K562 (cell line): ENCODE results near the gene CNTN5. TPM values are rescaled to one million over a fixed set of nuclear protein-coding genes. Genes with fewer than 3 reads are reported as not detected.

Source experiments
- ATAC-seq: fragments of 200-7000 bp; cut with Tn5 transposase; 3 replicates; pipeline ENCODE4 v1.9.1; 2020; ENCODE audit warnings: moderate library complexity
- BruUV-seq: library from RNA; stranded (reverse); fragments of 400-500 nt; replicated peaks from 2 replicates; lab custom pipeline; 2021; lab: Mats Ljungman, UMichigan
- CTCF ChIA-PET: fragments of 300-600 bp; formaldehyde crosslinking; extraction: SDS; loops from one replicate; lab custom pipeline; 2021; ENCODE audit warnings: low intra/inter-chr PET ratio; lab: Yijun Ruan, JAX
- POLR2A ChIA-PET: fragments of 300-600, 350-650 bp; sonication (Branson Sonifier 250); formaldehyde crosslinking; extraction: SDS; loops from one replicate; lab custom pipeline; 2021; ENCODE audit warnings: antibody characterized with exemption, inconsistent platforms; lab: Yijun Ruan, JAX
- DNase-seq, 4 experiments: peaks; one replicate each; pipeline versions ENCODE4 v3.0.0 to v3.0.0-alpha.2; 2011 to 2018; ENCODE audit warnings: low spot score in 3 of 4, mixed read lengths in 3 of 4; ENCODE audit errors: extremely low read depth in 1 of 4
- FAIRE-seq: peaks from 2 replicates; lab custom pipeline; 2011; peaks lifted over from hg19 to GRCh38; lab: Jason Lieb, UNC
- H2AFZ ChIP-seq: 2 replicates; pipeline ENCODE4 v1.6.0; 2011; ENCODE audit warnings: low read depth, low read length, control low read depth, inconsistent platforms
- H3K27ac ChIP-seq: fragments of 200-600 bp; 3 replicates; pipeline ENCODE4 v1.8.0; 2011; ENCODE audit warnings: low read depth, mild to moderate bottlenecking, control low read depth, inconsistent platforms, low read length, moderate library complexity, mixed read lengths; ENCODE audit errors: extremely low read depth
- H3K27me3 ChIP-seq, 2 experiments: fragments of 300-600 bp in 1 of 2; 2 replicates in 1 of 2; 3 replicates in 1 of 2; pipeline versions ENCODE4 v1.6.0 to v1.8.0; 2011; ENCODE audit warnings: inconsistent platforms in 2 of 2, low read length in 2 of 2, mild to moderate bottlenecking in 1 of 2, mixed read lengths in 1 of 2, moderate library complexity in 1 of 2; ENCODE audit not compliant: control insufficient read depth in 2 of 2, insufficient read depth in 2 of 2
- H3K36me3 ChIP-seq: fragments of 300-600 bp; 3 replicates; pipeline ENCODE4 v1.8.0; 2011; ENCODE audit warnings: mild to moderate bottlenecking, low read length, inconsistent platforms; ENCODE audit not compliant: control insufficient read depth, insufficient read depth
- H3K4me1 ChIP-seq, 2 experiments: fragments of 200-600 bp in 1 of 2; replicated peaks in 1 of 2; 2 replicates in 1 of 2; 3 replicates in 1 of 2; pipeline versions ENCODE4 v1.5.1 to v1.8.0; 2011; ENCODE audit warnings: inconsistent platforms in 2 of 2, low read length in 2 of 2, mild to moderate bottlenecking in 1 of 2, mixed read lengths in 1 of 2, moderate library complexity in 1 of 2; ENCODE audit not compliant: control insufficient read depth in 2 of 2, insufficient read depth in 2 of 2
- H3K4me2 ChIP-seq: 2 replicates; pipeline ENCODE4 v1.6.1; 2011; ENCODE audit warnings: low read length, control low read depth, inconsistent platforms, mixed read lengths; ENCODE audit not compliant: insufficient read depth
- H3K4me3 ChIP-seq: fragments of 200-600 bp; sonication (generic), shearing (Covaris generic); 2 replicates; pipeline ENCODE4 v1.5.1; 2016; ENCODE audit warnings: control low read depth, inconsistent platforms
- H3K79me2 ChIP-seq: fragments of 200-600 bp; 3 replicates; pipeline ENCODE4 v1.8.0; 2011; ENCODE audit warnings: low read length, inconsistent platforms; ENCODE audit not compliant: control insufficient read depth, insufficient read depth
- H3K9ac ChIP-seq, 2 experiments: 2 replicates each; pipeline versions ENCODE4 v1.6.0 to v1.6.1; 2011; ENCODE audit warnings: low read depth in 2 of 2, low read length in 2 of 2, control low read depth in 1 of 2, inconsistent platforms in 1 of 2, mild to moderate bottlenecking in 1 of 2, mixed read lengths in 1 of 2; ENCODE audit not compliant: insufficient read depth in 1 of 2
- H3K9me1 ChIP-seq: one replicate; pipeline ENCODE4 v1.6.0; 2011; ENCODE audit warnings: inconsistent platforms, mild to moderate bottlenecking, low read length, moderate library complexity; ENCODE audit not compliant: control insufficient read depth, insufficient read depth
- H3K9me3 ChIP-seq: replicated peaks from 2 replicates; pipeline ENCODE4 v1.5.1; 2011; ENCODE audit warnings: low read depth, low read length, inconsistent platforms; ENCODE audit not compliant: control insufficient read depth, insufficient read depth
- H4K20me1 ChIP-seq: replicated peaks from 2 replicates; pipeline ENCODE4 v1.6.1; 2011; ENCODE audit warnings: low read length, inconsistent platforms, mixed read lengths; ENCODE audit not compliant: control insufficient read depth, insufficient read depth
- DNMT1 ChIP-seq: fragments of 450-650 bp; IDR thresholded peaks from 2 replicates; pipeline ENCODE4 v1.6.1; 2016; ENCODE audit warnings: antibody characterized with exemption, mild to moderate bottlenecking
- HDAC8 ChIP-seq: fragments of 450-650 bp; IDR thresholded peaks from 2 replicates; pipeline ENCODE4 v1.6.1; 2016; ENCODE audit warnings: mild to moderate bottlenecking, missing genetic modification characterization, moderate library complexity, missing compliant biosample characterization
- KHSRP ChIP-seq: fragments of 450-650 bp; IDR thresholded peaks from 2 replicates; pipeline ENCODE4 v1.6.1; 2017
- MAX ChIP-seq: sonication (generic); formaldehyde crosslinking; IDR thresholded peaks from 2 replicates; pipeline ENCODE4 v1.9.0; 2022; ENCODE audit warnings: mild to moderate bottlenecking, missing genetic modification reagents
- RHOXF2B ChIP-seq: fragments of 250-450 bp; sonication (Bioruptor Pico); conservative IDR thresholded peaks from 2 replicates; pipeline ENCODE4 v1.5.1; 2021
- RNF219 ChIP-seq: fragments of 250-450 bp; sonication (Bioruptor Pico); IDR thresholded peaks from 2 replicates; pipeline ENCODE4 v1.5.0; 2022; ENCODE audit warnings: mild to moderate bottlenecking
- ZNF146 ChIP-seq: IDR thresholded peaks from one replicate; pipeline ENCODE4 v1.6.1; 2018; ENCODE audit warnings: missing compliant biosample characterization; ENCODE audit not compliant: unreplicated experiment
- ZNF431 ChIP-seq: sonication (generic); formaldehyde crosslinking; IDR thresholded peaks from 2 replicates; pipeline ENCODE4 v1.8.0; 2022; ENCODE audit warnings: mild to moderate bottlenecking, missing genetic modification reagents
- ZNF589 ChIP-seq: fragments of 200-800 bp; sonication (Bioruptor generic); IDR thresholded peaks from 2 replicates; pipeline ENCODE4 v1.6.1; 2016; ENCODE audit warnings: low read depth, missing genetic modification characterization, missing compliant biosample characterization
- ZNF780A ChIP-seq: fragments of 250-450 bp; sonication (Bioruptor Pico); IDR thresholded peaks from 2 replicates; pipeline ENCODE4 v1.5.0; 2021; ENCODE audit warnings: mild to moderate bottlenecking
- ZSCAN29 ChIP-seq: fragments of 450-650 bp; IDR thresholded peaks from 2 replicates; pipeline ENCODE4 v1.6.1; 2017
- WGBS: fragments of 100-300 bp; shearing (Covaris generic); methylation state at CpG from one replicate; pipeline ENCODE4 v1.1.6; 2016; ENCODE audit warnings: low coverage, mixed read lengths; ENCODE audit not compliant: insufficient coverage; ENCODE audit errors: missing lambda C conversion rate; 5-methylcytosine and 5-hydroxymethylcytosine counted together
- in situ Hi-C: fragments of 300-500 bp; cut with MboI; formaldehyde crosslinking; loops from 4 replicates; pipeline ENCODE4 v1.15.0; 2018; ENCODE audit warnings: inconsistent platforms, mixed read lengths
- intact Hi-C: fragments of 100-400 bp; cut with micrococcal nuclease; formaldehyde crosslinking; loops from 2 replicates; pipeline ENCODE4 v1.14.2; 2022
- polyA plus RNA-seq, 8 experiments: library from polyadenylated mRNA; depleted of rRNA in 4 of 8; stranded (reverse) in 5 of 8; unstranded in 3 of 8; fragments of >200 nt; fragmentation: Nextera tagmentation in 2 of 8; fragmentation: Illumina TruSeq in 1 of 8; extraction: Ambion mirVana in 2 of 8; extraction: Trizol in 1 of 8; gene quantifications; 2 replicates each; pipeline versions ENCODE4 v1.2.1 to v1.2.3, GENCODE V29; 2011 to 2014; ENCODE audit warnings: inconsistent platforms in 1 of 8, missing spikeins in 1 of 8
- total RNA-seq, 7 experiments: library from RNA; depleted of rRNA in 6 of 7; stranded (reverse); fragments of >200 nt in 6 of 7; fragmentation: Illumina TruSeq in 2 of 7; extraction: Trizol in 2 of 7; gene quantifications; 2 replicates each; pipeline versions ENCODE4 v1.2.1 to v1.2.3, GENCODE V29; 2011 to 2021; ENCODE audit warnings: low replicate concordance in 1 of 7

CNTN5 gene
- total and polyA plus RNA-seq, 9 of the 15 experiments (the other 6 are each of a cell fraction or from before 2014, with no cell fraction given), result 0.03 TPM; not detected in 8

DNA sequence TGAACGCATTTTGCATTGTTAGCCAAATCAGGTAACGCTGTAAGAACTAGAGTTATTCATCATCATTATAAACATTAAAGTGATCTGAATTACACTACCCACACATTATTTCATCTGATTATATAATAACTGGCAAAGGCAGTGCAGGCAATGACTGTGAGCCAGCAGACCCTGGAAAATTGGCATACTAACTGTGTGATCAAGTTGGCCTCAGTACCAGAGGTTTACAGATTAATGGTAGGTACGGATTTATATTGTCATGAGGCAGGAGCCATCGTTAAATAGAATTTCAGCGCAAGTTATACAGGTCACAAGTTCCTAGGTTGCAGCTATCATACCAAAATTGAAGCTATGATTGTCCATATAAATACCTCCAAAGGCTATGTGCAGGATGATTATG, 225.4 kb downstream of the CNTN5 start:
- no peak overlapping the region for H3K4me2 ChIP-seq
- in situ Hi-C loops, result no loop called here
- intact Hi-C loops, result no loop called here
- H2AFZ ChIP-seq, result no peak overlapping the region
- no peaks in the 10 kb centered on the region; the same call in 1 of the 2 replicates for H3K9me3 ChIP-seq
- H3K27ac ChIP-seq, result no peak overlapping the region
- ATAC-seq (no peak), FAIRE-seq (no peak), DNase-seq (no peak)
- no peaks in the 10 kb centered on the region for H3K79me2 ChIP-seq
- H4K20me1 ChIP-seq, result no peaks in the 10 kb centered on the region
- ChIA-PET CTCF (no interaction called here), POLR2A (no interaction called here)
- WGBS, result 1% methylated on average over 5 of the region's 5 CpGs
- H3K36me3 ChIP-seq, result no peaks in the 10 kb centered on the region
- H3K27me3 ChIP-seq, result no peaks in the 10 kb centered on the region
- H3K4me1 ChIP-seq, result no peaks in the 10 kb centered on the region
- no TSS peak for BruUV-seq
- H3K4me3 ChIP-seq, result no peak overlapping the region
- H3K9ac ChIP-seq, result no peak overlapping the region
- H3K9me1 ChIP-seq, result no peaks in the 10 kb centered on the region
- no peak for TF ChIP-seq RNF219 (CRISPR knock-in tag)
- no peak for TF ChIP-seq ZNF589
- TF ChIP-seq ZNF146 (CRISPR knock-in tag), result no peak
- no peak for TF ChIP-seq ZNF431
- TF ChIP-seq HDAC8, result no peak
- no peak for TF ChIP-seq DNMT1
- no peak for TF ChIP-seq MAX
- TF ChIP-seq RHOXF2B (CRISPR knock-in tag), result no peak
- TF ChIP-seq ZNF780A (CRISPR knock-in tag), result no peak
- TF ChIP-seq KHSRP, result no peak
- no peak for TF ChIP-seq ZSCAN29
